ENCODE results near the gene ATP1A1. TPM values are rescaled to one million over a fixed set of nuclear protein-coding genes. Genes with fewer than 3 reads are reported as not detected.

ATP1A1 gene
- total RNA-seq, 4 donors from 2014 or later: 324 to 3,097 (median 1,990) TPM

- no peaks in the 10 kb centered on the region for H3K27me3 ChIP-seq
- peak overlapping the region in 1 of 4 donors; percentile 3 for H3K27ac ChIP-seq
- TF ChIP-seq CTCF (IDR thresholded peaks at IDR 0.05) (no peak), POLR2A (IDR thresholded peaks at IDR 0.05) (no peak), POLR2AphosphoS5 (IDR thresholded peaks at IDR 0.05) (no peak), EP300 (IDR thresholded peaks at IDR 0.05; ENCODE audit: low read depth) (no peak)
- WGBS, 2 donors (ENCODE audit: low coverage in 1 of 2): 79 to 100% methylated on average over 1 to 2 of the region's 2 CpGs
- in situ Hi-C loops (cut with MboI; ENCODE audit: low pct_ligation_motif_present in 1 of 4, low pct_unique_long_range_greater_than_20kb in 1 of 4, low sequenced_read_pairs in 3 of 4) (no loop called here), intact Hi-C loops (cut with DNase I; ENCODE audit: low total_unique reads) (no loop called here)
- H3K4me1 ChIP-seq: peaks cover 2 to 6% (median 5%) of the 10 kb centered on the region in 4 donors
- no peak overlapping the region for H3K4me3 ChIP-seq
- H3K9me3 ChIP-seq: no peaks in the 10 kb centered on the region
- DNase-seq: no peak
- no peaks in the 10 kb centered on the region for H3K36me3 ChIP-seq
Observed at GRCh38 chr1:116412480-116412798, 39.4 kb downstream of the ATP1A1 start.

- TF ChIP-seq CTCF (IDR thresholded peaks at IDR 0.05) (no peak), POLR2AphosphoS5 (IDR thresholded peaks at IDR 0.05) (no peak), POLR2A (IDR thresholded peaks at IDR 0.05) (no peak), EP300 (IDR thresholded peaks at IDR 0.05; ENCODE audit: low read depth) (no peak)
- WGBS, 2 donors (ENCODE audit: low coverage in 1 of 2): 90 to 93% methylated on average over 3 of the region's 3 CpGs
- no peaks in the 10 kb centered on the region for H3K9me3 ChIP-seq
- H3K4me1 ChIP-seq: peaks cover 7 to 11% (median 10%) of the 10 kb centered on the region in 4 donors
- no peak overlapping the region for H3K27ac ChIP-seq
- no peak for DNase-seq
- intact Hi-C loops (cut with DNase I; ENCODE audit: low total_unique reads): no loop called here
- H3K4me3 ChIP-seq: no peak overlapping the region
- in situ Hi-C loops (cut with MboI; ENCODE audit: low pct_ligation_motif_present in 1 of 4, low pct_unique_long_range_greater_than_20kb in 1 of 4, low sequenced_read_pairs in 3 of 4): no loop called here
- no peaks in the 10 kb centered on the region for H3K36me3 ChIP-seq
- H3K27me3 ChIP-seq: no peaks in the 10 kb centered on the region
Observed at GRCh38 chr1:116412898-116413297, 39.9 kb downstream of the ATP1A1 start.

DNA sequence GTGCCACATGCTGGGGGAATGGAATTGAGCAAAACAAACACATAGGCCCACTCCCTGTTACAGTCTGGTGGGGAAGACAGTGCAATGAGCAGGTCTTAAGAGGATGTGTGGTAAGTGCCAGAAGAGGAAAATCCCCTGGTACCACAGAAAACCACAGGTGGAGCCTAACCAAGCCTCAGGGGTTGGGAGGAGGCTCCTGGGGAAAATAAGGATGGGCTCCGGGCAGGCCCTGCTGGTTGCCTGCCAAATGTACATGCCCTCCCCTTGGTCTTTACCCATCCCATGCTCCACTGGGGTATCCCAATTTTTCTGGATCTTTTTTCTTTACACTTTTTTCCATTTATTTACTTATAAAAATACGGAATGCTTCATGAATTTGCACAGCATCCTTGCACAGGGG lies 40.4 kb downstream of the ATP1A1 start:
- in situ Hi-C loops (cut with MboI; ENCODE audit: low pct_ligation_motif_present in 1 of 4, low pct_unique_long_range_greater_than_20kb in 1 of 4, low sequenced_read_pairs in 3 of 4) (no loop called here), intact Hi-C loops (cut with DNase I; ENCODE audit: low total_unique reads) (no loop called here)
- Histone ChIP-seq H3K4me1 (peaks cover 9 to 12% (median 11%) of the 10 kb centered on the region in 4 donors), H3K36me3 (no peaks in the 10 kb centered on the region), H3K27me3 (no peaks in the 10 kb centered on the region), H3K4me3 (no peak overlapping the region), H3K27ac (no peak overlapping the region), H3K9me3 (no peaks in the 10 kb centered on the region)
- WGBS, 2 donors (ENCODE audit: low coverage in 1 of 2): 85 to 98% methylated on average over 2 of the region's 2 CpGs
- TF ChIP-seq POLR2AphosphoS5 (IDR thresholded peaks at IDR 0.05): no peak
- no peak for TF ChIP-seq POLR2A (IDR thresholded peaks at IDR 0.05)
- TF ChIP-seq CTCF (IDR thresholded peaks at IDR 0.05): no peak
- DNase-seq: no peak

DNA sequence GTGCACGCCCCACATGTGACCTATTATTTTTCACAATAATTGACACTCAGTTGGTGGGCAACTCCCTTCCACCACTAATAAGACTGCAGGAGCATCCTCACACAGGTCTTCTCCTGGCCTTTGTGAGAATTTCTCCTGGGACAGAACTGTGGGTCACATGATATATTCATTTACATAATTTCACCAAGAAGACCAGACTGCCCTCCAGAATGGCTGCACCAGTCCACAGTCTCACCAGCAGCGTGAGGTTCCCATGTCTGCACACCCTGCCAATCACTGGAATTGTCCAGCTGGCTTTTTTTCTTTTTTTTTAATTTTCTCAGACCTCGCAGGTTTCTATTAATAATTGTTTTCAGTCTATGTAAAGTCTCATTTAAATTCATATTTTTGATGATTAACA lies 41.3 kb downstream of the ATP1A1 start:
- Histone ChIP-seq H3K27me3 (no peaks in the 10 kb centered on the region), H3K4me1 (peaks cover 9 to 17% (median 13%) of the 10 kb centered on the region in 4 donors), H3K36me3 (no peaks in the 10 kb centered on the region), H3K4me3 (no peak overlapping the region), H3K27ac (no peak overlapping the region), H3K9me3 (no peaks in the 10 kb centered on the region)
- in situ Hi-C loops (cut with MboI; ENCODE audit: low pct_ligation_motif_present in 1 of 4, low pct_unique_long_range_greater_than_20kb in 1 of 4, low sequenced_read_pairs in 3 of 4) (no loop called here), intact Hi-C loops (cut with DNase I; ENCODE audit: low total_unique reads) (no loop called here)
- 94 to 97% methylated on average over 3 of the region's 3 CpGs for WGBS, 2 donors (ENCODE audit: low coverage in 1 of 2)
- no peak for TF ChIP-seq POLR2AphosphoS5 (IDR thresholded peaks at IDR 0.05)
- TF ChIP-seq CTCF (IDR thresholded peaks at IDR 0.05): no peak
- TF ChIP-seq EP300 (IDR thresholded peaks at IDR 0.05; ENCODE audit: low read depth): no peak
- DNase-seq: no peak
